ENCODE results near the gene SRGAP3. TPM values are rescaled to one million over a fixed set of nuclear protein-coding genes. Genes with fewer than 3 reads are reported as not detected.

SRGAP3 gene
- total and polyA plus RNA-seq, 10 of the 15 experiments (the other 5 are each of a cell fraction or from before 2014, with no cell fraction given), result 0.32 to 1.7 (median 0.99) TPM

GRCh38 chr3:8982509-8982908 is 266.9 kb downstream of the SRGAP3 start (continued):
- no peak for TF ChIP-seq SMARCA5 (IDR thresholded peaks at IDR 0.05)

GRCh38 chr3:8981700-8982099 is 267.7 kb downstream of the SRGAP3 start:
- CTCF ChIA-PET, result interaction anchor here (2.3 kb wide), 1 partner anchor 10 kb away, joined by 7 read pairs; no protein-coding TSS in a partner anchor
- FAIRE-seq, result no peak

More at GRCh38 chr3:8981700-8982099, 267.7 kb downstream of the SRGAP3 start:
- DNase-seq (ENCODE audit: low read depth, low spot score) (no peak), ATAC-seq (no peak)
- no TSS peak for BruUV-seq (replicated peaks)
- Histone ChIP-seq H3K79me2 (ENCODE audit: control insufficient read depth, insufficient read depth, low read length) (no peaks in the 10 kb centered on the region), H3K9me3 (replicated peaks; ENCODE audit: control insufficient read depth, insufficient read depth, low read length) (no peaks in the 10 kb centered on the region; the same call in 2 of the 3 replicates), H3K4me1 (ENCODE audit: control insufficient read depth, insufficient read depth, low read length) (no peaks in the 10 kb centered on the region), H3K9ac (ENCODE audit: control insufficient read depth, insufficient read depth, low read length) (no peak overlapping the region), H3K36me3 (ENCODE audit: control insufficient read depth in 2 of 2, insufficient read depth in 2 of 2, low read length in 1 of 2) (no peaks in the 10 kb centered on the region), H2AFZ (ENCODE audit: control insufficient read depth, low read depth, low read length) (no peak overlapping the region), H3K27me3 (replicated peaks in 1 of 2; ENCODE audit: control insufficient read depth in 2 of 2, insufficient read depth in 2 of 2, low read length in 1 of 2) (peaks cover 0 to 2% of the 10 kb centered on the region in 2 experiments; a peak in 3 of 4 replicates), H3K4me3 (no peak overlapping the region), H3K27ac (ENCODE audit: control insufficient read depth, insufficient read depth) (no peak overlapping the region), H4K20me1 (ENCODE audit: control insufficient read depth, insufficient read depth) (no peaks in the 10 kb centered on the region), H3K4me2 (ENCODE audit: control insufficient read depth, insufficient read depth) (no peak overlapping the region)
- ChIA-PET RAD21 (ENCODE audit: unreplicated experiment) (no interaction called here), POLR2A (no interaction called here), SMC1A (ENCODE audit: uncharacterized antibody, unreplicated experiment) (no interaction called here)
- in situ Hi-C loops (cut with MboI) (no loop called here), intact Hi-C loops (cut with micrococcal nuclease; ENCODE audit: unreplicated experiment) (no loop called here)
- TF ChIP-seq E2F4 (IDR thresholded peaks at IDR 0.05; ENCODE audit: low read depth, low read length) (no peak), MLLT1 (IDR thresholded peaks at IDR 0.05) (no peak)
- WGBS (ENCODE audit: insufficient coverage, insufficient replicate concordance, low lambda C conversion rate, missing lambda C conversion rate), result 64% methylated on average over 9 of the region's 9 CpGs
